ENCODE data around the gene ANKRD6.

ANKRD6 gene

GRCh38 chr6:89413006-89413400, 19.9 kb upstream of the ANKRD6 start:
- DNase-seq (ENCODE audit: low read depth) = no peak

GRCh38 chr6:89414215-89414614, 18.7 kb upstream of the ANKRD6 start:
- DNase-seq (ENCODE audit: low read depth) = no peak

GRCh38 chr6:89415185-89415584, 17.8 kb upstream of the ANKRD6 start:
- no peak for DNase-seq (ENCODE audit: low read depth)

GRCh38 chr6:89416796-89417195, 16.2 kb upstream of the ANKRD6 start:
- DNase-seq (ENCODE audit: low read depth) = no peak

GRCh38 chr6:89430201-89430962, 2.6 kb upstream of the ANKRD6 start:
- DNase-seq (ENCODE audit: low read depth) = no peak

GRCh38 chr6:89433252-89434149, 549 bp downstream of the ANKRD6 start:
- DNase-seq (ENCODE audit: low read depth) = no peak

GRCh38 chr6:89434150-89434499, 1.2 kb downstream of the ANKRD6 start:
- no peak for DNase-seq (ENCODE audit: low read depth)

GRCh38 chr6:89434954-89435353, 2.0 kb downstream of the ANKRD6 start:
- DNase-seq (ENCODE audit: low read depth) = no peak

- no peak for DNase-seq (ENCODE audit: low read depth)
These were observed 3.3 kb downstream of the ANKRD6 start for GRCh38 chr6:89436226-89436625.

- DNase-seq (ENCODE audit: low read depth) = no peak
These were observed 5.3 kb downstream of the ANKRD6 start for GRCh38 chr6:89438248-89438647.

- no peak for DNase-seq (ENCODE audit: low read depth)
These were observed 6.1 kb downstream of the ANKRD6 start for GRCh38 chr6:89439014-89439413.

- no peak for DNase-seq (ENCODE audit: low read depth)
These were observed 7.2 kb downstream of the ANKRD6 start for GRCh38 chr6:89440200-89440599.

GRCh38 chr6:89443658-89444057, 10.7 kb downstream of the ANKRD6 start:
- DNase-seq (ENCODE audit: low read depth) = no peak

- DNase-seq (ENCODE audit: low read depth) = no peak
These were observed 16.2 kb downstream of the ANKRD6 start for GRCh38 chr6:89449193-89449592.

GRCh38 chr6:89452281-89452680, 19.3 kb downstream of the ANKRD6 start:
- DNase-seq (ENCODE audit: low read depth) = no peak

- DNase-seq (ENCODE audit: low read depth) = no peak
These were observed 21.3 kb downstream of the ANKRD6 start for GRCh38 chr6:89454300-89454699.

GRCh38 chr6:89458704-89459103, 25.8 kb downstream of the ANKRD6 start:
- DNase-seq (ENCODE audit: low read depth) = no peak

- no peak for DNase-seq (ENCODE audit: low read depth)
These were observed 26.5 kb downstream of the ANKRD6 start for GRCh38 chr6:89459501-89459900.

GRCh38 chr6:89460713-89461112, 27.8 kb downstream of the ANKRD6 start:
- DNase-seq (ENCODE audit: low read depth) = no peak

GRCh38 chr6:89462503-89462902, 29.6 kb downstream of the ANKRD6 start:
- no peak for DNase-seq (ENCODE audit: low read depth)

- no peak for DNase-seq (ENCODE audit: low read depth)
These were observed 31.3 kb downstream of the ANKRD6 start for GRCh38 chr6:89464295-89464694.

GRCh38 chr6:89467437-89467836, 34.5 kb downstream of the ANKRD6 start:
- no peak for DNase-seq (ENCODE audit: low read depth)

- DNase-seq (ENCODE audit: low read depth) = no peak
These were observed 36.0 kb downstream of the ANKRD6 start for GRCh38 chr6:89468998-89469397.

All from stimulated activated CD8-positive, alpha-beta memory T cell treated with anti-CD3 and anti-CD28 coated beads, Interleukin-7, amount 100 ng/mL, for 24 hours (primary cell).